ENCODE data around the gene GALNT7. TPM values are rescaled to one million over a fixed set of nuclear protein-coding genes. Genes with fewer than 3 reads are reported as not detected.
A peak's percentile ranks its signal among the peaks of the same experiment; 100 is the strongest.

GALNT7 gene
- total RNA-seq, 1 experiment from 2014 or later = 16.8 TPM

DNA sequence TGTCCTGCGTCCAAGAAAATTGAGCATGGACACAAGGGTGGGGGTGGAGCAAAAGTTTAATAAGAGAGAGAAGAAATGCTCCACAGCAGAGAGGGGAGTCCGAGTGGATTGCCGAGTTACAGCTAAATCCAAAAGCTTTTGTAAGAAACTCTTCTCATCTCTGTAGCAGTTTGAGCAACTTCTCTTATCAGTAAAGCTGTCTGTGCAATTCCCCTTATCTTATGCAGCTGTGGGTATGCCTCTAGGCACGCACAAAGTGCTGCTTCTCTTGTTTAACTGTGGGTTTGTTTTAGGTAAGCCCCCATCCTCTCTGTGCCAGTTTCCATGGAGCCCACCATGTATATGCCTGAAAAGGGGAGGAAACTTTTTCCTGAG is 120.7 kb downstream of the GALNT7 start:
- CTCF ChIA-PET = interaction anchor here (1.1 to 1.2 kb wide), 2 partner anchors 12 to 131 kb away, joined by 7 to 8 read pairs; no protein-coding TSS in a partner anchor
- Histone ChIP-seq H3K9me3 (peaks cover 12% of the 10 kb centered on the region), H3K4me3 (ENCODE audit: low read depth, low read length) (peak overlapping the region; percentile 18; the same call in 1 of the 2 replicates), H3K4me1 (peaks cover 17% of the 10 kb centered on the region), H3K36me3 (ENCODE audit: control insufficient read depth, insufficient read depth, low read length) (no peaks in the 10 kb centered on the region), H3K27me3 (replicated peaks; ENCODE audit: control insufficient read depth, insufficient read depth, low read length) (no peaks in the 10 kb centered on the region)
- Mint-ChIP-seq H3K27ac (ENCODE audit: unreplicated experiment) (peak overlapping the region; percentile 42), H3K36me3 (ENCODE audit: insufficient read depth, unreplicated experiment) (no peaks in the 10 kb centered on the region), H3K9me3 (ENCODE audit: unreplicated experiment) (no peaks in the 10 kb centered on the region), H3K4me1 (ENCODE audit: low read depth, unreplicated experiment) (peaks cover 20% of the 10 kb centered on the region), H3K27me3 (ENCODE audit: insufficient read depth, unreplicated experiment) (no peaks in the 10 kb centered on the region), H3K4me3 (ENCODE audit: unreplicated experiment) (peak overlapping the region; percentile 62)
- BruUV-seq (replicated peaks) = no TSS peak
- POLR2A ChIA-PET = no interaction called here
- DNase-seq = peak in 1 of 2 experiments; percentile 27
- TF ChIP-seq, protein P1, sequence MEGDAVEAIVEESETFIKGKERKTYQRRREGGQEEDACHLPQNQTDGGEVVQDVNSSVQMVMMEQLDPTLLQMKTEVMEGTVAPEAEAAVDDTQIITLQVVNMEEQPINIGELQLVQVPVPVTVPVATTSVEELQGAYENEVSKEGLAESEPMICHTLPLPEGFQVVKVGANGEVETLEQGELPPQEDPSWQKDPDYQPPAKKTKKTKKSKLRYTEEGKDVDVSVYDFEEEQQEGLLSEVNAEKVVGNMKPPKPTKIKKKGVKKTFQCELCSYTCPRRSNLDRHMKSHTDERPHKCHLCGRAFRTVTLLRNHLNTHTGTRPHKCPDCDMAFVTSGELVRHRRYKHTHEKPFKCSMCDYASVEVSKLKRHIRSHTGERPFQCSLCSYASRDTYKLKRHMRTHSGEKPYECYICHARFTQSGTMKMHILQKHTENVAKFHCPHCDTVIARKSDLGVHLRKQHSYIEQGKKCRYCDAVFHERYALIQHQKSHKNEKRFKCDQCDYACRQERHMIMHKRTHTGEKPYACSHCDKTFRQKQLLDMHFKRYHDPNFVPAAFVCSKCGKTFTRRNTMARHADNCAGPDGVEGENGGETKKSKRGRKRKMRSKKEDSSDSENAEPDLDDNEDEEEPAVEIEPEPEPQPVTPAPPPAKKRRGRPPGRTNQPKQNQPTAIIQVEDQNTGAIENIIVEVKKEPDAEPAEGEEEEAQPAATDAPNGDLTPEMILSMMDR (IDR thresholded peaks at IDR 0.05; ENCODE audit: insufficient read depth in 1 of 2, low read depth in 1 of 2, low read length in 1 of 2, severe bottlenecking in 1 of 2, unreplicated experiment in 1 of 2) = no peak
- intact Hi-C loops (cut with micrococcal nuclease; ENCODE audit: unreplicated experiment) = loop anchor here (1.0 to 2.0 kb wide), 2 partner anchors 28 to 71 kb away; no protein-coding TSS in a partner anchor

- POLR2A ChIA-PET = interaction anchor here (0.7 kb wide), 1 partner anchor 115 kb away, joined by 5 read pairs; no protein-coding TSS in a partner anchor
Observed at GRCh38 chr4:173291899-173292298, 123.3 kb downstream of the GALNT7 start.

GRCh38 chr4:173293663-173294062 is 125.1 kb downstream of the GALNT7 start:
- CTCF ChIA-PET = no interaction called here
- TF ChIP-seq, protein P1 (IDR thresholded peaks at IDR 0.05; ENCODE audit: insufficient read depth in 1 of 2, low read depth in 1 of 2, low read length in 1 of 2, severe bottlenecking in 1 of 2, unreplicated experiment in 1 of 2) = no peak
- H3K27ac Mint-ChIP-seq (ENCODE audit: unreplicated experiment) = no peak overlapping the region

More at GRCh38 chr4:173291899-173292298, 123.3 kb downstream of the GALNT7 start:
- Mint-ChIP-seq H3K4me1 (ENCODE audit: low read depth, unreplicated experiment) (peaks cover 20% of the 10 kb centered on the region), H3K27ac (ENCODE audit: unreplicated experiment) (no peak overlapping the region), H3K36me3 (ENCODE audit: insufficient read depth, unreplicated experiment) (no peaks in the 10 kb centered on the region), H3K27me3 (ENCODE audit: insufficient read depth, unreplicated experiment) (no peaks in the 10 kb centered on the region), H3K9me3 (ENCODE audit: unreplicated experiment) (no peaks in the 10 kb centered on the region), H3K4me3 (ENCODE audit: unreplicated experiment) (no peak overlapping the region)
- BruUV-seq (replicated peaks) = no TSS peak
- no peak overlapping the region for H3K4me3 ChIP-seq (ENCODE audit: low read depth, low read length)
- no peaks in the 10 kb centered on the region for H3K27me3 ChIP-seq (replicated peaks; ENCODE audit: control insufficient read depth, insufficient read depth, low read length)
- DNase-seq = no peak
- CTCF ChIA-PET = interaction anchor here (1.2 kb wide), 1 partner anchor 128 kb away, joined by 3 read pairs; no protein-coding TSS in a partner anchor
- no peaks in the 10 kb centered on the region for H3K36me3 ChIP-seq (ENCODE audit: control insufficient read depth, insufficient read depth, low read length)
- peaks cover 17% of the 10 kb centered on the region for H3K4me1 ChIP-seq
- TF ChIP-seq, protein P1 (IDR thresholded peaks at IDR 0.05; ENCODE audit: insufficient read depth in 1 of 2, low read depth in 1 of 2, low read length in 1 of 2, severe bottlenecking in 1 of 2, unreplicated experiment in 1 of 2) = no peak
- intact Hi-C loops (cut with micrococcal nuclease; ENCODE audit: unreplicated experiment) = no loop called here
- H3K9me3 ChIP-seq = no peaks in the 10 kb centered on the region

More at GRCh38 chr4:173293663-173294062, 125.1 kb downstream of the GALNT7 start:
- no peak overlapping the region for H3K4me3 ChIP-seq (ENCODE audit: low read depth, low read length)
- Mint-ChIP-seq H3K27me3 (ENCODE audit: insufficient read depth, unreplicated experiment) (no peaks in the 10 kb centered on the region), H3K4me3 (ENCODE audit: unreplicated experiment) (no peak overlapping the region), H3K9me3 (ENCODE audit: unreplicated experiment) (no peaks in the 10 kb centered on the region), H3K36me3 (ENCODE audit: insufficient read depth, unreplicated experiment) (no peaks in the 10 kb centered on the region), H3K4me1 (ENCODE audit: low read depth, unreplicated experiment) (peaks cover 14% of the 10 kb centered on the region)
- no peak for DNase-seq
- no TSS peak for BruUV-seq (replicated peaks)
- H3K9me3 ChIP-seq = no peaks in the 10 kb centered on the region
- no peaks in the 10 kb centered on the region for H3K27me3 ChIP-seq (replicated peaks; ENCODE audit: control insufficient read depth, insufficient read depth, low read length)
- H3K36me3 ChIP-seq (ENCODE audit: control insufficient read depth, insufficient read depth, low read length) = no peaks in the 10 kb centered on the region
- POLR2A ChIA-PET = no interaction called here
- H3K4me1 ChIP-seq = peaks cover 17% of the 10 kb centered on the region
- intact Hi-C loops (cut with micrococcal nuclease; ENCODE audit: unreplicated experiment) = no loop called here

All from Caco-2 (cell line).